ENCODE data around the gene PCDHGA5.
"Not testable (repeated sequence)": the region's sequence is repeated elsewhere in the genome, so short reads cannot be mapped to it uniquely, and the experiment has no call there.

PCDHGA5 gene

DNA sequence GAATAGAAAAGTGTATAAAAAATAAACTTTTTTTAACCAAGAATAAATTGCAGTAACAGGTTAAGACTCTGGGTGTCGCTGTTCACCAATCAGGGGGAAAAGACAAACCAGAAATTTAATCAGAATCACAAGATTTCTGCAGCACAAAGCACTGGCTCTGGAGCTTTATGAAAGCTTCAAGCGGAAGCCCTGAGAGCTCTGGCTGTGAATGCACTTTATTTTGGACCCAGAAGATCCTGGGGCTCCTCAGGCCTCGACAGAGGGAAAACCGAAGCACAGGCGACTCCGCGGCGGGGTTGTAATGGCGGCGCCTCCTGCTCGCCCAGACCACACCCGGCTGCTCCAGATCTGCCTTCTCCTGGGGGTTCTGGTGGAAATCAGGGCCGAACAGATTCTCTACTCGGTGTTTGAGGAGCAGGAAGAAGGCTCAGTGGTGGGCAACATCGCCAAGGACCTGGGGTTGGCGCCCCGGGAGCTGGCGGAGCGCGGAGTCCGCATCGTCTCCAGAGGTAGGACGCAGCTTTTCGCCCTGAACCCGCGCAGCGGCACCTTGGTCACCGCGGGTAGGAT is 9.0 kb upstream of the PCDHGA5 start, which contains the start of gene PCDHGA4:
TSS of gene PCDHGA4 (plus strand) at position 122 of the 570 bp plus-strand sequence. CDS start at position 209, 87 bp downstream.
- DNase-seq: no peak

DNA sequence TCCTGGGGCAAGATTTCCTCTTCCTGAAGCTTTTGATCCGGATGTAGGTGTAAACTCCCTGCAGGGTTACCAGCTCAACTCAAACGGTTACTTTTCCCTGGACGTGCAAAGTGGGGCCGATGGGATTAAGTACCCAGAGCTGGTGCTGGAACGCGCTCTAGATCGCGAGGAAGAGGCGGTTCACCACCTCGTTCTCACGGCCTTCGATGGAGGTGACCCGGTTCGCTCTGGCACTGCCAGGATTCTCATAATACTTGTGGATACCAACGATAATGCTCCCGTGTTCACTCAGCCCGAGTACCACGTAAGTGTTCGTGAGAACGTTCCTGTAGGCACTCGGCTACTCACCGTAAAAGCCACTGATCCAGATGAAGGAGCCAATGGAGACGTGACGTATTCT is 8.3 kb upstream of the PCDHGA5 start:
- no peak for DNase-seq

GRCh38 chr5:141356133-141356532 is 7.8 kb upstream of the PCDHGA5 start:
- DNase-seq: no peak

- no peak for DNase-seq
These were observed 7.0 kb upstream of the PCDHGA5 start for GRCh38 chr5:141356950-141357349.

GRCh38 chr5:141359790-141360426 is 4.1 kb upstream of the PCDHGA5 start, which contains the start of gene PCDHGB2:
PCDHGB2 (plus strand) TSS chr5:141359994; CDS start chr5:141360136, 142 bp downstream.
- DNase-seq: no peak

GRCh38 chr5:141360685-141361084 is 3.3 kb upstream of the PCDHGA5 start:
- DNase-seq: no peak

GRCh38 chr5:141362719-141363118 is 1.2 kb upstream of the PCDHGA5 start:
- DNase-seq: no peak

DNA sequence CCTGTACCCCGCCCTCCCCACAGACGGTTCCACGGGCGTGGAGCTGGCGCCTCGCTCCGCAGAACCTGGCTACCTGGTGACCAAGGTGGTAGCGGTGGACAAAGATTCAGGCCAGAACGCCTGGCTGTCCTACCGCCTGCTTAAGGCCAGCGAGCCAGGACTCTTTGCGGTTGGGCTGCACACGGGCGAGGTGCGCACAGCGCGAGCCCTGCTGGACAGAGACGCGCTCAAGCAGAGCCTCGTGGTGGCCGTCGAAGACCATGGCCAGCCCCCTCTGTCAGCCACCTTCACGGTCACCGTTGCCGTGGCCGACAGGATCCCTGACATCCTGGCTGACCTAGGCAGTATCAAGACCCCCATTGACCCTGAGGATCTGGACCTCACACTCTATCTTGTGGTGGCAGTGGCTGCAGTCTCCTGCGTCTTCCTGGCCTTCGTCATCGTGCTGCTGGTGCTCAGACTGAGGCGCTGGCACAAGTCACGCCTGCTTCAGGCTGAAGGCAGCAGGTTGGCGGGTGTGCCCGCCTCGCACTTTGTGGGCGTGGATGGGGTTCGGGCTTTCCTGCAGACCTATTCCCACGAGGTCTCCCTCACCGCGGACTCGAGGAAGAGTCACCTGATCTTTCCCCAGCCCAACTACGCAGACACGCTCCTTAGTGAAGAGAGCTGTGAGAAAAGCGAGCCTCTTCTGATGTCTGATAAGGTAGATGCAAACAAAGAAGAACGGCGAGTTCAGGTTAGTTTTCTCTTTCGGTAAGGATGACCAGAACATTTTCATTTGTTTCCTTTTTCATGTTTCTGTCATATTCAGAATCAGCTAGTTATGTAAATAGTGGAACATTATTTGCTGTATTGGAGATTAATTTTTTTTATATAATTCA is 2.3 kb downstream of the PCDHGA5 start:
- DNase-seq: no peak

GRCh38 chr5:141369994-141370848 is 6.3 kb downstream of the PCDHGA5 start, which contains the start of gene PCDHGB3:
PCDHGB3 (plus strand) TSS chr5:141370242; CDS start chr5:141370395, 153 bp downstream.
- no peak for DNase-seq

DNA sequence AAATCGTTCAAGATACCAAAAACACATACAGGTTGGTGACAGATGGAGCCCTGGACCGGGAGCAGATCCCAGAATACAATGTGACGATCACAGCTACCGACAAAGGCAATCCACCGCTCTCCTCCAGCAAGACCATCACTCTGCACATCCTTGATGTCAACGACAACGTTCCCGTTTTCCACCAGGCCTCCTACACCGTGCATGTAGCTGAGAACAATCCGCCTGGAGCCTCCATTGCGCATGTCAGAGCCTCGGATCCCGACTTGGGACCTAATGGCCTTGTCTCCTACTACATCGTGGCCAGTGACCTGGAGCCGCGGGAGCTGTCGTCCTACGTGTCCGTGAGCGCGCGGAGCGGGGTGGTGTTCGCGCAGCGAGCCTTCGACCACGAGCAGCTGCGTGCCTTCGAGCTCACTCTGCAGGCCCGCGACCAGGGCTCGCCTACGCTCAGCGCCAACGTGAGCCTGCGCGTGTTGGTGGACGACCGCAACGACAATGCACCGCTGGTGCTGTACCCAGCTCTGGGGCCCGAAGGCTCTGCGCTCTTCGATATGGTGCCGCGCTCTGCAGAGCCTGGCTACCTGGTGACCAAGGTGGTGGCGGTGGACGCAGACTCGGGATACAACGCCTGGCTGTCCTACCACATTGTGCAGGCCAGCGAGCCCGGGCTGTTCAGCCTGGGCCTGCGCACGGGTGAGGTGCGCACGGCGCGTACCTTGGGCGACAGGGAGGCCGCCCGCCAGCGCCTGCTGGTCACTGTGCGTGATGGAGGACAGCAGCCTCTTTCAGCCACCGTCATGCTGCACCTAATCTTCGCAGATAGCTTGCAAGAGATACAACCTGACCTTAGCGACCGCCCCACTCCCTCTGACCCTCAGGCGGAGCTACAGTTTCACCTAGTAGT is 7.9 kb downstream of the PCDHGA5 start:
- DNase-seq: no peak

GRCh38 chr5:141373673-141374317 is 9.8 kb downstream of the PCDHGA5 start, which contains the start of gene PCDHGA6:
PCDHGA6 (plus strand) TSS chr5:141373891; CDS start chr5:141374084, 193 bp downstream.
- no peak for DNase-seq

DNA sequence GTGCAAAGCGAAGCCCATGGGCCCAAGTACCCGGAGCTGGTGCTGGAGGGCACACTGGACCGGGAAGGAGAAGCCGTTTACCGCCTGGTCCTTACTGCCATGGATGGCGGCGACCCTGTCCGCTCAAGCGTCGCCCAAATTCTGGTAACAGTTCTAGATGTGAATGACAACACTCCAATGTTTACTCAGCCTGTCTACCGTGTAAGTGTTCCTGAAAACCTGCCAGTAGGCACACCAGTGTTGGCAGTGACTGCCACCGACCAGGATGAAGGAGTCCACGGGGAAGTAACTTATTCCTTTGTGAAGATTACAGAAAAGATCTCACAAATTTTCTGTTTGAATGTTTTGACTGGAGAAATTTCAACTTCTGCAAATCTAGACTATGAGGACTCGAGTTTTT is 10.7 kb downstream of the PCDHGA5 start:
- no peak for DNase-seq

DNA sequence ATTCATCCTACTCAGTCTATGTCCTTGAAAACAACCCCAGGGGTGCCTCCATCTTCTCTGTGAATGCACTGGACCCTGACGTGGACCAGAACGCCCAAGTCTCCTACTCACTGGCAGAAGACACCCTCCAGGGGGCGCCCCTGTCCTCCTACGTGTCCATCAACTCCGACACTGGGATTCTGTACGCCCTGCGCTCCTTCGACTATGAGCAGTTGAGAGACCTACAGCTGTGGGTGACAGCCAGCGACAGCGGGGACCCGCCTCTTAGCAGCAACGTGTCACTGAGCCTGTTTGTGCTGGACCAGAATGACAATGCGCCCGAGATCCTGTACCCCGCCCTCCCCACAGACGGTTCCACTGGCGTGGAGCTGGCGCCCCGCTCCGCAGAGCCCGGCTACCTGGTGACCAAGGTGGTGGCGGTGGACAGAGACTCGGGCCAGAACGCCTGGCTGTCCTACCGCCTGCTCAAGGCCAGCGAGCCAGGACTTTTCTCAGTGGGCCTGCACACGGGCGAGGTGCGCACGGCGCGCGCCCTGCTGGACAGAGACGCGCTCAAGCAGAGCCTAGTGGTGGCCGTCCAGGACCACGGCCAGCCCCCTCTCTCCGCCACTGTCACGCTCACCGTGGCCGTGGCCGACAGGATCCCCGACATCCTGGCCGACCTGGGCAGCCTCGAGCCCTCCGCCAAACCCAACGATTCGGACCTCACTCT is 11.6 kb downstream of the PCDHGA5 start:
- DNase-seq: not testable (repeated sequence)

DNA sequence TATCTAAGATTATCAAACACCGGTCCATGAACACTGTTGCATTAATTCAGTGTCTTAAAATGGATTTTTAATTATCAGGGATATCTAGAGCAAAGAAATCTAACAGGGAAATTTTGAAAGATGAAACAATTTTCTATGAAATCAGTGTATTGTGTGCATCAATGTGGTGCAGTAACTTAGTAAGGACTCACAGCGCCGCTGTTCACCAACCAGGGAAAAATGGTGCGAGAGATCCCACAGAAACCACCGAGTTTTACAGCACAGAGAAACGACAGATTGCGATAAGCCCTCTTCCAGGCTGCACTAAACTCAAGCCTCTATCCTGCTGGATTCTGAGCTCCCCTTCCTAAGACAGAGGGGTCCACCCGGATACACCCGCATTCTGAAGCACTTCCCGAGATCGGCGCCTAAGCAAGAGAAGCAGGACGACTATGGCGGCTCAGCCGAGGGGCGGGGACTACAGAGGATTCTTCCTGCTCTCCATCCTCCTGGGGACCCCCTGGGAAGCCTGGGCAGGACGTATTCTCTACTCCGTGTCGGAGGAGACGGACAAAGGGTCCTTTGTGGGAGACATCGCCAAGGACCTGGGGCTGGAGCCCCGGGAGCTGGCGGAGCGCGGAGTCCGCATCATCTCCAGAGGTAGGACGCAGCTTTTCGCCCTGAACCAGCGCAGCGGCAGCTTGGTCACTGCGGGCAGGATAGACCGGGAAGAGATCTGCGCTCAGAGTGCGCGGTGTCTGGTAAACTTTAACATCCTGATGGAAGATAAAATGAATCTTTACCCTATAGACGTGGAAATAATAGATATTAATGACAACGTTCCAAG is 18.7 kb downstream of the PCDHGA5 start, which contains the start of gene PCDHGA7:
TSS of gene PCDHGA7 (plus strand) at position 274 of the 826 bp plus-strand sequence. CDS start at position 432, 158 bp downstream.
- DNase-seq: no peak

DNA sequence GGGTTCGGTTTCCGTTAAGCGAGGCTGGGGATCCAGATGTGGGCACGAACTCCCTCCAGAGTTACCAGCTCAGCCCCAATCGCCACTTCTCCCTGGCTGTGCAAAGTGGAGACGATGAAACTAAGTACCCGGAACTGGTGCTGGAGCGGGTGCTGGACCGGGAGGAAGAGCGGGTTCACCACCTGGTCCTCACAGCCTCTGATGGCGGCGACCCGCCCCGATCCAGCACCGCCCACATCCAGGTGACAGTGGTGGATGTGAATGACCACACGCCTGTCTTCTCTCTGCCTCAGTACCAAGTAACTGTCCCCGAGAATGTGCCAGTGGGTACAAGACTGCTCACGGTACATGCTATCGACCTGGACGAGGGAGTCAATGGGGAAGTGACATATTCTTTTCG is 19.4 kb downstream of the PCDHGA5 start:
- no peak for DNase-seq

- DNase-seq: no peak
These were observed 20.7 kb downstream of the PCDHGA5 start for GRCh38 chr5:141384471-141385267.

- DNase-seq: not testable (repeated sequence)
These were observed 23.8 kb downstream of the PCDHGA5 start, which contains the start of gene PCDHGB4 for GRCh38 chr5:141387557-141388311. PCDHGB4 (plus strand) TSS chr5:141387698; CDS start chr5:141387885, 187 bp downstream.
